GM19043 (cell line): ENCODE results near the gene GAB2.
"Not testable (repeated sequence)": the region's sequence is repeated elsewhere in the genome, so short reads cannot be mapped to it uniquely, and the experiment has no call there.

ENCODE experiments used
- ATAC-seq: cut with Tn5 transposase; IDR thresholded peaks from one replicate; pipeline ENCODE4 v1.9.1; 2021; ENCODE audit warnings: low read depth; ENCODE audit not compliant: unreplicated experiment

GAB2 gene

DNA sequence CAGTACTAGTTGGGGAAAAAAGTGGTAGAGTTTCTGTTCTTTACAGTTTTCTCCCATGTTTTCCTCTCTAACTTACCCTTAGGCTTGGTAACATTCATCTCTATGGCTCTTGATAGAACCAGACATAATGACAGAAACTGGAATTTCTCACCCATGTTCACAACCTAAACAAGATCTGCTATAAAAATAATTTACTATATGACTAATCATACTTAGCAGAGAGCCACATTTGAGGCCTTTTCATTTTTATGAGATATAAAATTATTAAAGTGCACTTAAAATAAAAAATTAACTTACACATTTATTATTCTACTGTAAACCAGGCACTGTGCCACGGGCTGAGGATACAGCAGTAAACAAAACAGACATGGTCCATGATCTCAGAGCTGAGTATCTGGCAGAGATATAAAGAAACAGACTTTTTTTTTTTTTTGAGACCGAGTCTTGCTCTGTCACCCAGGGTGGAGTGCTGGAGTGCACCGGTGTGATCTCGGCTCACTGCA lies 98.1 kb downstream of the GAB2 start:
- no peak for ATAC-seq

DNA sequence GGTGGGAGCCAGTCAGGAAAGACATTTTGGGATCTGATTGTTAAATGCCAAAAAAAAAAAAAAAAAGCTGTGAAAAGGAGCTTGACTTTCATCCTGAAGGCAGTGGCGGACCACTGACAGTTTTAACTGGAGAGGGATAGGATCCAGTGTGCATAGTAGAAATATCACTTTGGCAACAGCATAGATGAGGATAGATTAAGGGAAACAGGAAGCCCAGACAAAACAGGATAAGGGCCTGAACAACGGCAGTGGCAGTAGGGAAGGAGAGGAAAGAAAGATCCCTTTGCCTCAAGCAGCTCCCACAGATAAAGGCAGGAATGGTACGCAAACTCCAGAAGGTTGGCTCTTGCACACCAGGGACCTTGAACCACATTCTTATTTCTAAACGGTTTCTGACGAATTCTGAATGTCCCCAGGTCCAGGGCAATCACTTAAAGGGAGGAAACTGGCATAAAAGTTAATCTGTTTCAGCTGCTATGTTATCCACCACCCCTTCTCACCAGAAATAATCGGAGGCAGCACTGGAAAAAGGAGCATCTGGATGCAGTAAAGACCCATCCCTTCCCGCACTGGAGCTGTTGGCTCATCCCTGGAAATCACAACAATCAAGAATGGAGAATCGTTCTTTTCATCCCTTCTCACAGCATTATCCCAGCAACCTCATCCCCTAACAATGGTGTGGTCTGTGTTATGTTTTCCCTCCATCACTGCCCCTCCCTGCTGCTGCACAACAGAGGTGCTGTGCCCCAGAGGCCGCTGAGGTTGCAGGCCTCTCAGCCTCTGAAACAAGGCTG lies 99.1 kb downstream of the GAB2 start:
- ATAC-seq, result no peak

DNA sequence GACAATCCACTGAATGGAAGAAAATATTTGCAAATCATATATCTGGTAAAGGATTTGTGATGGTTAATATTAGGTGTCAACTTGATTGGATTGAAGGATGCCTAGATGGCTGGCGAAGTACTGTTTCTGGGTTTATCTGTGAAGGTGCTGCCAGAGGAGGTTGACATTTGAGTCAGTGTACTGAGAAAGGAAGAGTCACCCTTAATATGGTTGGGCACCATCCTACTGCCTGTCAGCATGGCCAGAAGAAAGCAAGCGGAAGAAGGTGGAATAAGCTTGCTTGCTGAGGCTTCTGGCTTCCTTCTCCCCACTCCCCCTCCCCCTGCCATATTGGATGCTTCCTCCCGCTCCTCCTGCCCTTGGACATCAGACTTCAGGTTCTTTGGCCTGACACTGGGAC lies 101.9 kb downstream of the GAB2 start:
- no peak for ATAC-seq

DNA sequence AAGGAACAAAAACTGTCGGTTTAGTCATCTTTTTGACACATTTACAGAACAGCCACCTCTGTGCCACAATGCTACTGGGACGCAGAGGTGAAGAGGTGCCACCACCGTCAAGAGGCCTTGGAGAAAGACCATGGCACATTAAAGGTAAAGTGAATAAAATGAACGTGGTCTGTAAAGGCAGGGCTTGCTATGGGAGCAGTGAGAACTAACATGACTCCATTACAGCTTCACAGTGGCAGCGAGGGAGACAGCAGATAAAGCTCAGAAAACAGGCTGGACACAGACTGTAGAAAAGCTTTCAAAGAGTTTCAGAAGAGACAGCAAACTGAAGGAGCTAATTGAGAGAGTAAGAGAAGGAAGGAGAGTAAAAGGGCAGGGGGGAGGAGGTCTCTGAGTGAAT lies 102.9 kb downstream of the GAB2 start:
- no peak for ATAC-seq

DNA sequence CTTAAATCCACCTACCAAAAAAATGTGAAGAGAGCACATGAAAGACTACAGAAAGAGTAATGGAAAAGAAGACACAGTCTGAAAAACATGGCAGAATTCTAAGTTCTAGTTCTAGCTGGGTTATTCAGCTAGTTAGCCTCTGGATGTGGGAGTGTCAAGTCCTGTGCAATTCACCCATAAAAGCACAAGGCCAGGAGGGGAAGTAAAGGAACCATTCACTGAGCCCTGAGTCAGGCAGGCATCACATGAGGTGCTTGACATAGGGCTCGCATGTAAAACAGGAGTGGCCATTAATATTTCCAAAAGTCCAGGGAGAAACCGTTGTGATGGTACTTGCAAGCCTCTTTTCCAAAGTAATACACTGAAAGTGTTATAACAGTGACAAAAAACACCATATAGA lies 103.7 kb downstream of the GAB2 start:
- no peak for ATAC-seq

DNA sequence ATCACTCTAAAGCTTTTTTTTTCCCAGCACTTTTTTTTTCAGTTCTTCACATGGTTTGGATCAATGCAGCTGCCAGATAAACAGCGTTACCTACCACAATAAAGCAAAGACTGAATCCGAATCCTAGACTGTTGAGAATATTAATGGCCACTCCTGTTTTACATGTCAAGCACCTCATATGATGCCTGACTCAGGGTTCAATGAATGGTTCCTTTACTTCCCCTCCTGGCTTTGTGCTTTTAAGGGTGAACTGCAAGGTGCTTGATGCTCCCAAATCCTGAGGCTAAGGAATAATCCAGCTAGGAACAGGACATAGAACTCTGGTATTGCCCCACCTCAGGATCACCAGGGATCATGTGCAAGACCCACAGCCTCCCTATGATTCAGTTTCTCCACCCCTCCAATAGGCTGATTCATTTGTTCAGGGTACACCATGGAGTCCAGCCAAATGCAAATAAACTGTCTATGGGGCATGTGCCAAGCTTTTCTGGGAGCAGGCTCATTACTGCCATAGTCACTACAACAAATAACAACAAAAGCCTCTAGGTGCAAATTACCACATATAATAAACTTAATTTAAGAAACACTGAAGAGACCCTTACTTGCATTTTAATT lies 104.3 kb downstream of the GAB2 start:
- ATAC-seq, result no peak

DNA sequence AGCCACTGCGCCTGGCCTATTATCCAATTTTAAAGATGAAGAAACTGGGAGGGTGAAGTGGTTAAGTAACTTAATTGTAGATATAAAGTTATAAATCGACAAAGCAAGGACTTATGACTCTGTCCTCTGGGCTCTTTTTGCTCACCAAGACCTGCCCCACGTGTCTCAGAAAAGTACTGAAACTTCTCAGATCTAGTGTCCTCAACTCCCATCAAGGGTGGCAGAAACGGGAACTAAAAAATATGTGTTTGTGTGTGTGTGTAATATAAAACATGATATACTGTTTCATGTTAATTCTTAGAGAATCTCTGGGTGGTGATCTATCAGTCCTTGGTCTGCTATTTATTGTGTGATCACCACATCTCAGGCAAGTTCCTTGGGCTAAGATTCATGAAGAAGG lies 104.9 kb downstream of the GAB2 start:
- ATAC-seq, result no peak

DNA sequence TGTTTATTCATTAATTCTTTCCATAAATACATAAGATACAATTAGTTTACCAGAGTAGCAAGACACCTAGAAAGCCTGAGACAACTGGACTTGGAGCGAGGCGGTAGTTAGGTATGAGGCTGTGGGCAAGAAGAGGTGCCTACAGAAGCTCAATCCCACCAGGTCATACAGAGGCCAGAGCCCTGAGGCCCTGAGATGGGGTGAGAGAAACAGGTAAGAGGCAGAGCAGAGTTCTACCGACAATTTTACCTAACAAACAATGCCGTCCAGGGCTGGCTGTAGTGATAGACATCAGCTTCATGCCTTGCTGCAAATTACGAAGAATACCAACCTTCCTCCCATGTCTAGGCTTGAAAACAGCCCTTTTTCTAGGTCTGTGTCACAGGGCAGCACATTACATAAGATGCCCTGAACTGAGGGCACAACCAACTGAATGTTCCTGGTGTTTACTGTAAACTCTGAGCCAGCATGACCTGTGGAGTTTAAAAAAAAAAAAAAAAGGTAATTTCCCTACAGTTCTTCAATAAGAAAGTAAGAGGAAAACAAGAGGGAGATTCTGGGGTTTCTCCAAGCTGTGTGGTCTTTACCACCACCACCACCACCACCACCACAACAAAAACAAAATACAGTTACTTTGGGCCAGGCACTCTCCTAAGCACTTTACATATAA lies 105.8 kb downstream of the GAB2 start:
- no peak for ATAC-seq

DNA sequence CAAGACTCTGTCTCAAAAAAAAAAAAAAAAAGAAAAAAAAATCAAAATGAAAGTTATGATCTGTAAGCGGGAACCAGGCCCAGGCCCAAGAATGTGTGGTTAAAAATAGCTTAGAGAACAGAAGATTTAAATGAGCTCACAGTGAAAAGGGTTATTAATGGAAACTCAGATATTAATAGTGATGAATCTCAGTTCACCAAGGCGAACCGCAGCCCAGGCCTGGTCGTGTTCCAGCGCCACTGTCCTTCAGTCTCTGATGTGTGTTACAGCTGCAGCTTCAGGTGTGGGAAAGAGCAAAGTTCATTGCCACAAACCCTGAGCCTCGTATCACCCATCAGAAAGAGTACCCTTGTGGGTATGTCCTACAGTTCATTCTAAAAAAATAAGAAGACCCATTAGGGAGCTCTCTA lies 107.1 kb downstream of the GAB2 start:
- peak; percentile 85 for ATAC-seq

DNA sequence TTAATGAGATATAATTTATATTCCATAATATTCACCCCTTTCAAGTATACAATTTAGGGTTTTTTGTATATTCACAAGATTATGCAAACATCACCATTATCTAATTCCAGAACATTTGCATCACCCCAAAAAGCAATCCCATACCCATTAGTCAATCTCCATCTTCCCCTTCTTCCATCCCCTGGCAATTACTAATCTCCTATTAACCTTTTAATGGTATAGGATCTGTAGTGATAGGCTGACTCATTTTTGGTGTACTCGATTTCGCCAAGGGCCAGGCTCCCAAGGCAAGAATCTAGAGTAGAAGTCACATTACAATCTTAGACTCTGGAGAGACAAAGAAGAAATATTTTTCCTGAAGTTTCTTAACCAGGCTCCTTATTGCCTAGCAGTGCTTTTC lies 113.4 kb downstream of the GAB2 start:
- ATAC-seq, result no peak

DNA sequence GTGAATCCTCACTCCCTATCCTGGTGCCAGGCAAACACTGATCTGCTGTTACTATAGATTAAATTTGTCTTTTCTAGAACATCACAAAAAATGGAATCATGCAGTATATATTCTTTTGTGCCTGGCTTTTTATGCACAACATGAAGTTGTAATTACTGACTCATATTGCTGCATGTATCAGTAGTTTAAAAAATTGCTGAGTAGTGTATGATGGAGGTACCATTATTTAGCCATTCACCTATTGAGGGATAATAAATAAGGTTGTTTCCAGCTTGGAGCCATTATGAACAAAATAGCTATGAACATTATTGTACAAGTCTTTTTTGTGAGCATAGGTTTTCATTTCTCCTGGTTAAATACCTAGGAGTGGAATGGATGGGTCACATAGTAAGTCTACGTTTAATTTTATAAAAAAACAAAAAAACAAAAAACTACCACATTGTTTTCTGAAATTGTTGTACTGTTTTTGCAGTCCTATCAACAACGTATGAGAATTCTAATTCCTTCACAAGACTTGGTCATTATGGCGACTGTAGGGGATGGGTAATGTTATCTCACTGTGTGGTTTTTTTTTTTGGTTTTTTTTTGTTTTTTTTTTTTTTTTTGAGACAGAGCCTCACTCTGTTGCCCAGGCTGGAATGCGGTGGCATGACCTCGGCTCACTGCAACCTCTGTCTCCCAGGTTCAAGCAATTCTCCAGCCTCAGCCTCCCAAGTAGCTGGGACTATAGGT lies 117.3 kb downstream of the GAB2 start:
- no peak for ATAC-seq

DNA sequence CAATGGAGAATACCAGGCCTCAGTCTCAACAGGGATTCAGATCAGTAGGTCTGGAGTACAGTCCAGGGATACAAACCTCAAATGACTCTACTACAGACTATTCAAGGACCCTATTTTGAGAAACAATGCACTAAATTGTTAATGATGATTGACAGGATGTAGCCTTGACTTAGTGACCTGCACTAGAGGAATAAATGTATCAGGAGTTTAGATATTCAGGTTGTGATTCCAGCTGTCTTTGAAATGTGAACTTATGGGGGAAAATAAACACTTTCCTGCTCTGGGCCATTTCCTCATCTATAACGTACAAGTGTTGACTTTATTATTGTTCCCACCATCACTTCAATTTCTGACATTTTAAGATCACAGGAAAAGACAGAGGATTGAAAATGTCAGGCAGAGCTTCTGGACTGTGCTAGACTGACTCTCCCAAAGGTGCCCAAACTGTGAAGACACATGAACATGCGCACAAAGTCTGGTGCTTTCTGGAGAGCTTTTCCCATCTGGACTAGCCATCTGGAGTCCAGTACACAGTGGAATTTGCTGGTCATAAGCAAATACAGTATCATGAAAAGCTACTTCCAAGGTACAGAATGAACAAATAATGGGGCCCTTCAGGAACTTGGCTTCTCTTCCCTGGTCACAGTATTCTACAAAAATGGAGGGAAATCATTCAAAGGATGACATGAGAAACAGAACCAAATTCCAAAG lies 118.5 kb downstream of the GAB2 start:
- ATAC-seq, result no peak

DNA sequence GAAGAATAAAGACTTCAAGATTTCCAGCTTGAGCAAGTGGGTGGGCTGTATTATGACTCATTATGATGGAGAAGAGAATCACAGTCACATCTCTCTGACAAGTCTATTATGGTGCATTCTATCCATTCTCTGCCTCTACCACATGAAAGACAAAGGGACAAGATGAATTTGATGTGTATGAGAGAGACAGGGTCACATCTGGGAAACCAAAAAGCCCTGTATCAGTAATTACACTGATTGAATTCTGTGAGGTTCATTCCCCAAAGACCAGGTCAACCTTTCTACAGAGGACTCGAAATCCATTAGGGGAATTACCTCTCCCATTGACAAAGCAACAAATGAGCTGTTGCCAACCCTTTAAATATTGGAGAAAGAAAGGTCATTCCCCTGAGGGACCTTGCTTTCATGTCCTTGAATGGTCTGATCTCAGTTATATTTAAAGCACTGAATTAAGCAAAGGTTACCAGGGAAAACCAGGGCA lies 119.3 kb downstream of the GAB2 start:
- ATAC-seq, result no peak

DNA sequence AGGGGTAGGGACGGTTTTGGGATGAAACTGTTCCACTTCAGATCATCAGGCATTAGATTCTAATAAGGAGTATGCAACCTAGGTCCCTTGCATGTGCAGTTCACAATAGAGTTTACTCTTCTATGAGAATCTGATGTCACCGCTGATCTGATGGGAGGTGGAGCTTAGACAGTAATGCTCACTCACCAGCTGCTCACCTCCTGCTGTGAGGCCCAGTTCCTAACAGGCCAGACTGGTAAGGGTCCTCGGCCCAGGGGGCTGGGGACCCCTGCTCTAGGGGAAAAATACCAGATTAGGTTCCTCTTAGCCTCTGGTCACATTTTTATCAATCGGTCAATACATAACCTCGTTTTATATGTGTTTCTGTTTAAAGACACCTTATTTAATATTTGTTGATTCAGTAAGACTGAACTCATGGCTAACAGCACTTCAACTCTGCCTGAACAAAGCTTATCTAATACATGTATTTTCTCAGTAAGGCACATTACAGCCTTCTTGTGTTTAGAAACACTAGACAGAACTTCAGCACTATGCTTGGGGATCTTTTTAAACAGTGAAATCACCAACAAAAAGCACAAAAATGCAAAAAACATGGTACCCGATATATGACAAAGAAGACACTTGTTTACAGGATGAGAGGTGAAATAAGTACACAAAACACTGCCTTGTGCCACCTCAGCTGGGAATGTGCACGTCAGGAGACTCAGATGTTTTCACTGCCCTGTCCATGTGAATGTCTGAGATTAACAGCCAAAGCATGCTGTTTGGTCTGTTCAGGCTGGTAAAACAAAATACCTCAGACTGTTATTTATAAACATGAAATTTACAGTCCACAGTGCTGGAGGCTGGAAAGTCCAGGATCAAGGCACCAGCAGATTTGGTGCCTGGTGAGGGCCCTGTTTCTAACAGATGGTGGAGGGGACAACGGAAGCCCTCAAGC lies 121.4 kb downstream of the GAB2 start:
- ATAC-seq, result no peak

DNA sequence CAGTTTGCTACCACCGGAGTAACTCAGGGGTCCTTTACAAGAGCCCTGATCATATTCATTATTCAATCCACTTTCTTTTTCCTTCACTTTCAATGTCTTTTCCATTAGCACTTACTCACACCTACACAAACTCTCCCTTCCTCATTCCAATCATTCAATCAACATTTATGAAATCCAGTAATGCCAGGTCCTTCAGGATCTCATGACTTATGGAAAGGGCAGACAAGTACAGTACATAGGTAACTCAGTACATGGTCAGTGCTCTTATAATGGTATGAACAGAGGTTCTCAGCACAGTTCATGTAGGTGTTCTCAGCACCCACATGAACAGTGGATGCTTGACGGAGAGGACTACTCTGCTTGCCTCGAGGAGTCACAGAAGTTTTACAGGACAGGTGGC lies 122.3 kb downstream of the GAB2 start:
- no peak for ATAC-seq

DNA sequence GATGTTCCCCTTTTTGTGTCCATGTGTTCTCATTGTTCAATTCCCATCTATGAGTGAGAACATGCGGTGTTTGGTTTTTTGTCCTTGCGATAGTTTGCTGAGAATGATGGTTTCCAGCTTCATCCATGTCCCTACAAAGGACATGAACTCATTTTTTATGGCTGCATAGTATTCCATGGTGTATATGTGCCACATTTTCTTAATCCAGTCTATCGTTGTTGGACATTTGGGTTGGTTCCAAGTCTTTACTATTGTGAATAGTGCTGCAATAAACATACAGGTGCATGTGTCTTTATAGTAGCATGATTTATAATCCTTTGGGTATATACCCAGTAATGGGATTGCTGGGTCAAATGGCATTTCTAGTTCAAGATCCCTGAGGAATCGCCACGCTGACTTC lies 123.5 kb downstream of the GAB2 start:
- ATAC-seq, result not testable (repeated sequence)

DNA sequence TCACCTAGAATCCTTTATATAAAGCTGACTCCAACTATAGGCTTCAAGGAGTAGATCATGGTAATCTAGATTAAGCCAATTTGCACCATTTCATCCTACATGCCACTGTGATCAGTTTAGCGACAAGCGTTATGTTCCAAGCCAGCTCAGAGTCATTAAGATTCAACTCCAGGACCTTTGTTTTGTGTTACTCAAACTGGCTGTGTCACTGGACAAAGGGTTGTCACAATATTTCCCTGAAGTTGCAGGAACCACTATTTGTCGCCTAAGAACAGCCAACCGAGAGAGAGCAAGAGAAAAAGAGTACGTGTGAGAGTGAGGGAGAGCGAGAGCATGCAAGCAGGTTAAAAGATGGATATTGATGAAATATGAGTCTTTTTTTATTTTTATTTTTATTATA lies 124.1 kb downstream of the GAB2 start:
- no peak for ATAC-seq

DNA sequence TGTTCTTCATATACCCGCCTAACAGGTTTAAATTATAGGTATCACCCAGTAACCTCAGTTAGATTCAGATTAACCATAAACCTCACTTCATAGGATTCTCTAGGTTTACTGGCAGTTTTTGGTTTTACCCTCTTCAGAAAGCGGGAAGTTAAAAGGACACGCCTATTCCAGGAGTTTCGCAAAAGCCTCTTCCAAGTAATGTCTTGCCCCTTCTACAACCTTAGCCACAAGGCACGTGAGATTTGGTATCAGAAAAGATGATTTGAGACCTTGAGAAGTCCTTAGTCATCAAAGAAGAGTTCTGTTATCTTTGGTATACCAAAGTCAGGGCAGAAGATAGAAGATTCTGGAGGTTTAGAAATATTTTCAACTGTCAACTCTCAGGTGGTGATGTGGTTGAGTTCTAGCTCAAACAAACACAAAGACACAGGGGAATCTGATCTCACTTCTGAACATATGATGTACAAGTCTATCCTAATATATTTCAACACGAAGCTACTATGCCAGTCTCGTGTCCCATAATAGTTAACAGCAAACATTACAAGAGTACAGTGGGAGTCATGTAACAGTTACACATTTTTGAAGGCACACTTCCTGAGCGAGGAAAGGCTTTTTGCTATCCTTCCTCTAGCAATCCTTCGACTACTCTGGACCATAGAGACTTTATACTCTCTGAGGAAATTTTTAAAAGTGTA lies 125.4 kb downstream of the GAB2 start:
- no peak for ATAC-seq
